OCI-LY1 (cell line): ENCODE results near the gene ALS2CL.

Experiments
- H2AFZ ChIP-seq: fragments of 200-600 bp; sonication (generic), shearing (Covaris generic); 2 replicates; pipeline ENCODE4 v1.6.0; 2014; ENCODE audit warnings: antibody characterized with exemption, mild to moderate bottlenecking, low read length
- H3F3A ChIP-seq: fragments of 200-600 bp; sonication (generic), shearing (Covaris generic); 2 replicates; pipeline ENCODE4 v1.6.0; 2014; ENCODE audit warnings: mild to moderate bottlenecking, antibody characterized with exemption, low read length, moderate library complexity; ENCODE audit not compliant: insufficient read depth
- H3K27ac ChIP-seq: fragments of 200-600 bp; sonication (generic); 2 replicates; pipeline ENCODE4 v1.5.1; 2014; ENCODE audit warnings: low read length, mixed run types, mild to moderate bottlenecking, low read depth; ENCODE audit not compliant: poor library complexity, severe bottlenecking
- H3K27me3 ChIP-seq: fragments of 200-600 bp; sonication (generic); 2 replicates; pipeline ENCODE4 v1.6.0; 2014; ENCODE audit warnings: antibody characterized with exemption, mild to moderate bottlenecking, low read length, moderate library complexity; ENCODE audit not compliant: insufficient read depth
- H3K36me3 ChIP-seq: fragments of 200-600 bp; sonication (generic); 2 replicates; pipeline ENCODE4 v1.6.1; 2014; ENCODE audit warnings: mild to moderate bottlenecking, antibody characterized with exemption, low read length, moderate library complexity, mixed read lengths; ENCODE audit not compliant: insufficient read depth
- H3K4me1 ChIP-seq: fragments of 200-600 bp; sonication (generic); 2 replicates; pipeline ENCODE4 v1.5.1; 2014; ENCODE audit warnings: mild to moderate bottlenecking, low read length, moderate library complexity; ENCODE audit not compliant: insufficient read depth, severe bottlenecking
- H3K4me2 ChIP-seq: fragments of 200-600 bp; sonication (generic), shearing (Covaris generic); 2 replicates; pipeline ENCODE4 v1.6.1; 2014; ENCODE audit warnings: low read length
- H3K4me3 ChIP-seq: fragments of 200-600 bp; sonication (generic); 2 replicates; pipeline ENCODE4 v1.5.1; 2014; ENCODE audit warnings: low read length, low read depth, mild to moderate bottlenecking, mixed read lengths; ENCODE audit not compliant: poor library complexity, severe bottlenecking
- H3K79me2 ChIP-seq: fragments of 200-600 bp; shearing (Covaris generic); 2 replicates; pipeline ENCODE4 v1.6.1; 2016; ENCODE audit warnings: mixed run types, low read length, mixed read lengths; ENCODE audit not compliant: insufficient read depth
- H3K9ac ChIP-seq: fragments of 200-600 bp; sonication (generic), shearing (Covaris generic); 2 replicates; pipeline ENCODE4 v1.6.1; 2014; ENCODE audit warnings: mild to moderate bottlenecking, low read length, mixed read lengths
- H3K9me2 ChIP-seq: fragments of 200-600 bp; sonication (generic), shearing (Covaris generic); 2 replicates; pipeline ENCODE4 v1.6.1; 2014; ENCODE audit warnings: low read depth, mild to moderate bottlenecking, low read length, mixed read lengths
- H3K9me3 ChIP-seq: fragments of 200-600 bp; shearing (Covaris generic); 2 replicates; pipeline ENCODE4 v1.6.1; 2014; ENCODE audit warnings: low read length, mixed read lengths
- H4K20me1 ChIP-seq: fragments of 200-600 bp; sonication (generic), shearing (Covaris generic); 2 replicates; pipeline ENCODE4 v1.6.0; 2016; ENCODE audit warnings: mild to moderate bottlenecking, low read length; ENCODE audit not compliant: insufficient read depth
- CTCF ChIP-seq: fragments of 200-600 bp; sonication (generic), shearing (Covaris generic); IDR thresholded peaks from 2 replicates; pipeline ENCODE4 v1.5.1; 2017; ENCODE audit warnings: mild to moderate bottlenecking, antibody characterized with exemption, low read length, moderate library complexity, mixed read lengths
- EZH2 ChIP-seq: fragments of 200-600 bp; sonication (generic), shearing (Covaris generic); IDR thresholded peaks from 2 replicates; pipeline ENCODE4 v1.8.0; 2017; ENCODE audit warnings: borderline replicate concordance, mixed run types, mild to moderate bottlenecking, antibody characterized with exemption, low read length, moderate library complexity, mixed read lengths

The ALS2CL gene

GRCh38 chr3:46681856-46682540 lies 11.5 kb downstream of the ALS2CL start:
- no peaks in the 10 kb centered on the region for H3F3A ChIP-seq
- H2AFZ ChIP-seq, result no peak overlapping the region
- no peaks in the 10 kb centered on the region for H3K79me2 ChIP-seq
- H3K27ac ChIP-seq, result no peak overlapping the region
- TF ChIP-seq CTCF, result no peak
- TF ChIP-seq EZH2, result no peak
- no peaks in the 10 kb centered on the region for H3K9me3 ChIP-seq
- no peak overlapping the region for H3K4me3 ChIP-seq
- H3K9ac ChIP-seq, result no peak overlapping the region
- H3K27me3 ChIP-seq, result no peaks in the 10 kb centered on the region; the same call in 1 of the 2 replicates
- no peaks in the 10 kb centered on the region for H3K4me1 ChIP-seq
- no peaks in the 10 kb centered on the region for H4K20me1 ChIP-seq
- H3K9me2 ChIP-seq, result no peaks in the 10 kb centered on the region
- no peak overlapping the region for H3K4me2 ChIP-seq
- H3K36me3 ChIP-seq, result no peaks in the 10 kb centered on the region

- Histone ChIP-seq H3K27ac (no peak overlapping the region), H3K4me1 (no peaks in the 10 kb centered on the region), H3K9me2 (no peaks in the 10 kb centered on the region), H3K9me3 (no peaks in the 10 kb centered on the region), H3K4me3 (no peak overlapping the region), H3K4me2 (no peak overlapping the region), H4K20me1 (no peaks in the 10 kb centered on the region), H3K79me2 (no peaks in the 10 kb centered on the region), H3K36me3 (no peaks in the 10 kb centered on the region), H3F3A (no peaks in the 10 kb centered on the region), H3K27me3 (no peaks in the 10 kb centered on the region; the same call in 1 of the 2 replicates), H2AFZ (no peak overlapping the region), H3K9ac (no peak overlapping the region)
- TF ChIP-seq CTCF (no peak), EZH2 (no peak)
Observed at GRCh38 chr3:46681387-46681786, 12.1 kb downstream of the ALS2CL start.

GRCh38 chr3:46680298-46680826 lies 13.1 kb downstream of the ALS2CL start:
- Histone ChIP-seq H3K36me3 (no peaks in the 10 kb centered on the region), H3K9me2 (no peaks in the 10 kb centered on the region), H3K9me3 (no peaks in the 10 kb centered on the region), H3K27ac (no peak overlapping the region), H2AFZ (no peak overlapping the region), H3K4me1 (no peaks in the 10 kb centered on the region), H3K27me3 (peaks cover 5% of the 10 kb centered on the region; the same call in 1 of the 2 replicates), H3F3A (no peaks in the 10 kb centered on the region), H4K20me1 (no peaks in the 10 kb centered on the region), H3K4me2 (no peak overlapping the region), H3K9ac (no peak overlapping the region), H3K79me2 (no peaks in the 10 kb centered on the region), H3K4me3 (no peak overlapping the region)
- TF ChIP-seq EZH2, result no peak
- TF ChIP-seq CTCF, result no peak
